OCI-LY3 (cell line): ENCODE results near the gene NADK.

Experiments used
- H2AFZ ChIP-seq: fragments of 200-600, 300-600 bp; shearing (Covaris generic); 2 replicates; pipeline ENCODE4 v1.6.0; 2014; ENCODE audit warnings: antibody characterized with exemption, low read depth, low read length
- H3K27ac ChIP-seq: fragments of 200-600, 300-600 bp; sonication (generic); 2 replicates; pipeline ENCODE4 v1.5.1; 2014; ENCODE audit warnings: mild to moderate bottlenecking, low read length, moderate library complexity, mixed read lengths
- H3K27me3 ChIP-seq: fragments of 200-600, 300-600 bp; sonication (generic); 2 replicates; pipeline ENCODE4 v1.6.1; 2014; ENCODE audit warnings: low read depth, low read length, mixed read lengths
- H3K36me3 ChIP-seq: fragments of 200-600, 300-600 bp; sonication (generic); replicated peaks from 2 replicates; pipeline ENCODE3; 2014; ENCODE audit warnings: low read depth, low read length, mixed read lengths
- H3K4me1 ChIP-seq: fragments of 300-600, 200-600 bp; sonication (generic); 2 replicates; pipeline ENCODE4 v1.6.1; 2014; ENCODE audit warnings: low read length, mixed read lengths
- H3K4me2 ChIP-seq: fragments of 200-600, 300-600 bp; sonication (generic); 2 replicates; pipeline ENCODE4 v1.6.1; 2014; ENCODE audit warnings: low read length, mixed read lengths
- H3K4me3 ChIP-seq: fragments of 300-600, 200-600 bp; sonication (generic); 2 replicates; pipeline ENCODE4 v1.5.1; 2014; ENCODE audit warnings: antibody characterized with exemption, mild to moderate bottlenecking, low read length, moderate library complexity
- H3K79me2 ChIP-seq: fragments of 300-600, 200-600 bp; shearing (Covaris generic); 2 replicates; pipeline ENCODE4 v1.6.1; 2014; ENCODE audit warnings: mild to moderate bottlenecking, low read length, mixed read lengths
- H3K9ac ChIP-seq: fragments of 300-600, 200-600 bp; shearing (Covaris generic); 2 replicates; pipeline ENCODE4 v1.6.0; 2014; ENCODE audit warnings: mild to moderate bottlenecking, low read length, moderate library complexity
- H3K9me3 ChIP-seq: fragments of 200-600, 300-600 bp; shearing (Covaris generic); 2 replicates; pipeline ENCODE4 v1.6.1; 2014; ENCODE audit warnings: low read length, mixed read lengths; ENCODE audit not compliant: insufficient read depth
- H4K20me1 ChIP-seq: fragments of 200-600, 300-600 bp; sonication (generic); 2 replicates; pipeline ENCODE4 v1.6.1; 2016; ENCODE audit warnings: low read length, mixed read lengths; ENCODE audit not compliant: insufficient read depth
- EZH2phosphoT487 ChIP-seq: fragments of 200-600 bp; shearing (Covaris generic); IDR thresholded peaks from 2 replicates; pipeline ENCODE4 v1.6.1; 2018; ENCODE audit warnings: antibody characterized with exemption, mixed run types, low read depth
- TF ChIP-seq, protein P1 (sequence below): fragments of 200-600, 300-600 bp; sonication (generic); IDR thresholded peaks from 2 replicates; pipeline ENCODE4 v1.5.1; 2014; ENCODE audit warnings: antibody characterized with exemption, low read length, low read depth

NADK gene

DNA sequence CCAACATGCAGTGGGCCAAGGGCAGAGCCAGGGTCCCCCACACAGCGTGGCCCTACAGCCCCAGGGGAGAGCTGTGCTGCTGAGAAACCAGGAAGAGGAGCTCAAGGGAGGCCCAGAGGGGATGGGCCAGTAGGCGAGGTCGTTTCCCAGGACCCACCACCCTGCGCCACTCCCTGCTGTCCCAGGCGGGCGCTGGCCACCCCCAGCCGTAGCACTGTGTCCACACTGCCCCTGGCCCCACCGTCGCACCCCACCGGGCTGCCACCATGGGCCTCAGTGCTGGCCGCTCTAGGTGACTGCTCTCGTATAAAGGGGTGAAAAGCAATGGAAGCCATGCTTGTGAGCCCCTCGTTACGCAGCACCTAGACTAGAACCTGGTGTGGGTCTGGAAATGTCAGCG is 22.4 kb downstream of the NADK start:
- H3K4me2 ChIP-seq: no peak overlapping the region
- TF ChIP-seq, protein P1, sequence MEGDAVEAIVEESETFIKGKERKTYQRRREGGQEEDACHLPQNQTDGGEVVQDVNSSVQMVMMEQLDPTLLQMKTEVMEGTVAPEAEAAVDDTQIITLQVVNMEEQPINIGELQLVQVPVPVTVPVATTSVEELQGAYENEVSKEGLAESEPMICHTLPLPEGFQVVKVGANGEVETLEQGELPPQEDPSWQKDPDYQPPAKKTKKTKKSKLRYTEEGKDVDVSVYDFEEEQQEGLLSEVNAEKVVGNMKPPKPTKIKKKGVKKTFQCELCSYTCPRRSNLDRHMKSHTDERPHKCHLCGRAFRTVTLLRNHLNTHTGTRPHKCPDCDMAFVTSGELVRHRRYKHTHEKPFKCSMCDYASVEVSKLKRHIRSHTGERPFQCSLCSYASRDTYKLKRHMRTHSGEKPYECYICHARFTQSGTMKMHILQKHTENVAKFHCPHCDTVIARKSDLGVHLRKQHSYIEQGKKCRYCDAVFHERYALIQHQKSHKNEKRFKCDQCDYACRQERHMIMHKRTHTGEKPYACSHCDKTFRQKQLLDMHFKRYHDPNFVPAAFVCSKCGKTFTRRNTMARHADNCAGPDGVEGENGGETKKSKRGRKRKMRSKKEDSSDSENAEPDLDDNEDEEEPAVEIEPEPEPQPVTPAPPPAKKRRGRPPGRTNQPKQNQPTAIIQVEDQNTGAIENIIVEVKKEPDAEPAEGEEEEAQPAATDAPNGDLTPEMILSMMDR: no peak
- TF ChIP-seq EZH2phosphoT487: no peak
- H2AFZ ChIP-seq: no peak overlapping the region
- H4K20me1 ChIP-seq: peaks cover 11% of the 10 kb centered on the region
- no peak overlapping the region for H3K9ac ChIP-seq
- no peaks in the 10 kb centered on the region for H3K27me3 ChIP-seq
- no peaks in the 10 kb centered on the region for H3K4me1 ChIP-seq
- H3K27ac ChIP-seq: no peak overlapping the region
- no peak overlapping the region for H3K4me3 ChIP-seq
- peaks cover 45% of the 10 kb centered on the region for H3K36me3 ChIP-seq
- no peaks in the 10 kb centered on the region for H3K9me3 ChIP-seq
- H3K79me2 ChIP-seq: peaks cover 35% of the 10 kb centered on the region

DNA sequence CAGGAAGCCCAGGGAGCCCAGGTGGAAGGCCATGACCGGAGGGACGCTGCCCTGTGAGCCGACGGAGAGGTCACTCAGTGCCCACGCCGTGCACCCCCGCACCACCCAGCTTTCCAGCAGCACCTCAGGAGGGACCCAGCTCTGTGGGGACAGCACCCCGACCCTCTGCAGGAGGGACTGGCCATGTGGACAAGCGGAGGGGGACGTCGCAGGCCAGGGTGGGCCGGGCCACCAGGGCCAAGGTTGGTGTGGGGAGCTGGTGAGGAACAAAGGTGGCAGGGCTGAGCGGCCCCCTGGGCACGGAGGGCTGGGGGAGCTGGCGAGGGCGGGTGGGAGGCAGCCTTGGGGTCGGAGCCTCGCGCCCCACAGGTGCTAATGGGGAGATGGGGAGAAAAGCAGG is 22.8 kb downstream of the NADK start:
- H4K20me1 ChIP-seq: peaks cover 11% of the 10 kb centered on the region
- H3K27ac ChIP-seq: no peak overlapping the region
- H2AFZ ChIP-seq: no peak overlapping the region
- no peaks in the 10 kb centered on the region for H3K27me3 ChIP-seq
- H3K79me2 ChIP-seq: peaks cover 31% of the 10 kb centered on the region
- TF ChIP-seq, protein P1: no peak
- no peak for TF ChIP-seq EZH2phosphoT487
- H3K36me3 ChIP-seq: peaks cover 41% of the 10 kb centered on the region
- H3K4me3 ChIP-seq: no peak overlapping the region
- no peak overlapping the region for H3K9ac ChIP-seq
- no peaks in the 10 kb centered on the region for H3K4me1 ChIP-seq
- no peaks in the 10 kb centered on the region for H3K9me3 ChIP-seq
- no peak overlapping the region for H3K4me2 ChIP-seq

DNA sequence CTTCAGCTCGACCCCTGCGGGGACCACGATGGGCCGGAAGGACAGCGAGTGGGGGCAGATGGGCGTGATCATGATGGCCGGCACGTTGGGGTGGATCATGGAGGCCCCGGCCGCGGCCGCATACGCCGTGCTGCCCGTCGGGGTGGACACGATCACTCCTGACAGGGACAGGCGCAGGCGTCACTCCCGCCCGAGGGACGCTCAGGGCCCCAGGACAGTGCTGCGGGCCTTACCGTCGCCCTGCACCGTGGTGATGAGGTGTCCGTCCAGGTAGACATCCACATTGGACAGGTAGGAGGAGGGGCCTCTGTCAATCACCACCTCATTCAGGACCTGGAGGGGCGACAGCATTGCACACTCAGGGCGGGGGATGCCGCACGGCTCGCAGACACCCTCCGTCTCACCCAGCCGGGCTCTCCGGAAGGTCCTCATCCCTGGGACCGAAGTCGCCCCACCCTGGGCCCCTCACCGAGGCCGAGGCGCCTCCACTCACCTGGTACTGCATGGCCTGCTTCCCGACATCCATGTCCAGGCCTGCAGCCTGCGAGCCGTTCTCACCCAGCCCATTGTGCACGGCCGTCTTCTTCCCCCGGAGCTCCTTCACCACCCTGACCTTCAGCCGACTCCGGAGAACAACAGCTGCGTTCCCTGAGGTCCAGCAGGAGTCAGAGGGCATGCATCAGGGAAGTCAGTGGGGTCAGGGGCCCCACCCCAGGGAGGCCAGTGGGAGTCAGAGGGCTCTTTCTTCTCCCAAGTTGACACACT is 24.0 kb downstream of the NADK start:
- Histone ChIP-seq H3K9me3 (no peaks in the 10 kb centered on the region), H3K9ac (no peak overlapping the region), H2AFZ (no peak overlapping the region), H3K4me3 (no peak overlapping the region), H3K4me1 (no peaks in the 10 kb centered on the region), H3K4me2 (no peak overlapping the region), H3K79me2 (peaks cover 19% of the 10 kb centered on the region), H3K27me3 (no peaks in the 10 kb centered on the region), H3K36me3 (peaks cover 33% of the 10 kb centered on the region), H3K27ac (no peak overlapping the region), H4K20me1 (peaks cover 11% of the 10 kb centered on the region)
- no peak for TF ChIP-seq EZH2phosphoT487
- TF ChIP-seq, protein P1: no peak

DNA sequence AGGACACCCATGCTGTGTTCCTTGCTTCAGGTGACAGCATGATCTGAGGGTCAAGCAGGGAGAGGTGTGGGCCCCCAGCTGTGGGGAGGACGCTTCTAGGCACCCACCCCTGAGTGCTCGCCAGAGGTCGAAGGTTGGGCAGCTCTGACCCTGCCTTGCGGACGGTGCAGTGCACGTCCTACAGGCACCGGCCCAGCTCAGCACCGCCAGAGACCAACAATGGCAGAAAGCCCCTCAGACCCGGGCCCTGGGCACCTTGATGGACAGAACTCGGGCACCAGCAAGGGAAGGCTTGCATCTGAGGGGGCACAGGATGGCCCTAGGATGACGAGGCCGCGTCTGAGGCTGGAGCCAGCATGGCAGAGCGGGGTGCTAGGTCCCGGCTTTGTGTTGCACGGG is 24.7 kb downstream of the NADK start:
- Histone ChIP-seq H3K27me3 (no peaks in the 10 kb centered on the region), H3K9me3 (no peaks in the 10 kb centered on the region), H3K9ac (no peak overlapping the region), H3K27ac (no peak overlapping the region), H3K79me2 (peaks cover 12% of the 10 kb centered on the region), H4K20me1 (peaks cover 8% of the 10 kb centered on the region), H3K36me3 (peaks cover 33% of the 10 kb centered on the region), H3K4me2 (no peak overlapping the region), H2AFZ (no peak overlapping the region), H3K4me3 (no peak overlapping the region), H3K4me1 (no peaks in the 10 kb centered on the region)
- TF ChIP-seq, protein P1: no peak
- TF ChIP-seq EZH2phosphoT487: no peak
